SK-N-DZ (cell line): Measurements from ENCODE around the gene RBPJ.

ENCODE experiments used
- DNase-seq: peaks from one replicate; pipeline ENCODE4 v3.0.0-alpha.2; 2015; ENCODE audit warnings: low spot score

RBPJ gene

GRCh38 chr4:26458157-26458561, 137.3 kb downstream of the RBPJ start:
- DNase-seq: no peak

GRCh38 chr4:26459054-26459755, 138.4 kb downstream of the RBPJ start:
- peak; percentile 59 for DNase-seq

GRCh38 chr4:26459756-26460530, 139.1 kb downstream of the RBPJ start:
- DNase-seq: no peak

GRCh38 chr4:26462874-26463273, 142.1 kb downstream of the RBPJ start:
- no peak for DNase-seq

- no peak for DNase-seq
Measured at GRCh38 chr4:26463386-26463785, 142.6 kb downstream of the RBPJ start.

GRCh38 chr4:26464420-26465095, 143.7 kb downstream of the RBPJ start:
- no peak for DNase-seq

GRCh38 chr4:26466578-26467270, 145.9 kb downstream of the RBPJ start:
- no peak for DNase-seq

GRCh38 chr4:26467724-26468123, 146.9 kb downstream of the RBPJ start:
- DNase-seq: no peak

- DNase-seq: no peak
Measured at GRCh38 chr4:26468283-26468949, 147.6 kb downstream of the RBPJ start.

GRCh38 chr4:26468977-26469376, 148.2 kb downstream of the RBPJ start:
- DNase-seq: no peak

GRCh38 chr4:26471890-26472289, 151.1 kb downstream of the RBPJ start:
- DNase-seq: no peak

GRCh38 chr4:26473893-26474292, 153.1 kb downstream of the RBPJ start:
- DNase-seq: no peak

GRCh38 chr4:26474551-26474950, 153.7 kb downstream of the RBPJ start:
- DNase-seq: no peak

GRCh38 chr4:26475716-26476115, 154.9 kb downstream of the RBPJ start:
- no peak for DNase-seq

GRCh38 chr4:26476545-26476944, 155.7 kb downstream of the RBPJ start:
- DNase-seq: no peak

- no peak for DNase-seq
Measured at GRCh38 chr4:26478330-26478729, 157.5 kb downstream of the RBPJ start.

GRCh38 chr4:26482508-26483462, 162.0 kb downstream of the RBPJ start:
- no peak for DNase-seq

- DNase-seq: no peak
Measured at GRCh38 chr4:26484032-26484515, 163.3 kb downstream of the RBPJ start.

GRCh38 chr4:26484516-26484915, 163.7 kb downstream of the RBPJ start:
- no peak for DNase-seq
